ENCODE data around the gene SLC31A2.

The SLC31A2 gene

DNA sequence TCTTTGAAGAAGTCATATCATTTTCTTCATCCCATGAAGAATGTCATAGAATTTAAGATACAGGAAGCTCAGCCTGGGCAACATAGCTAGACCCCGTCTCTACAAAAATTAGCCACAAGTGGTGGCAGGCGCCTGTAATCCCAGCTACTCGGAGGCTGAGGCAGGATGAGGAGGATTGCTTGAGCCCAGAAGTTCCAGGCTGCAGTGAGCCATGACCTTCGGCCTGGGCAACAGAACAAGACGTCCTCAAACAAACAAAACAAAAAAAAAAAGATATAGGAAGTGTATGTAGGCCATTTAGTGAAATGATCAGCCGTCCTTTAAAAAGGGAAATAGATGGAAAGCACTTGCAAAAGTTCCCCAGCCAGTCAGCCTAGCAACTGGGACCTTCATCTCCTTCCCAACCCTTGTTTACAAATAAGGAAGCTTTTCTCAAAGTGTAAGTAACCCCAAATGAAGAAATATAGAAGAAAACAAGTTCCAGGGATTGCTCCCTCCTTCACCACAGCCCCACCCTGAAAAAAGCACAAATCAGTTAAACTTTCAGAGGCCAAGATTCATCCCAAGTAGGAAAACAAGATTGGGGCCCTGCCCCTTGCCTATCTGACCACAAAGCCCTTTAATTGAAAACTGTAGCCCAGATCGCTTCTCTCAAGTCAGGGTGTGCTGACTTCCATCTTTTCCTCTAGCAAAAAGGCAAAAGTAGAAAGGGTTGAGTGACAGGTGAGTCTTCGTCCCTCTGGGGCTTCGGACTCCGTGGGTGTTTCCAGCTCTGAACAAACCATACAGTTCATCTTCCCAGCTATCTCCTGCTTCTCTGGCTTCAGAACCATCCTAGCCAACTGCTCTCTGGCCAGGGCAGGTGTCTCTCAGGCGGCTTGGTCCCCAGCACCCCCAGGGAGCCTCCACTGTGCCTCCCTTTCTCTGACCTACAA lies 1.2 kb downstream of the SLC31A2 start:
- DNase-seq = peak; percentile 12 to 32

DNA sequence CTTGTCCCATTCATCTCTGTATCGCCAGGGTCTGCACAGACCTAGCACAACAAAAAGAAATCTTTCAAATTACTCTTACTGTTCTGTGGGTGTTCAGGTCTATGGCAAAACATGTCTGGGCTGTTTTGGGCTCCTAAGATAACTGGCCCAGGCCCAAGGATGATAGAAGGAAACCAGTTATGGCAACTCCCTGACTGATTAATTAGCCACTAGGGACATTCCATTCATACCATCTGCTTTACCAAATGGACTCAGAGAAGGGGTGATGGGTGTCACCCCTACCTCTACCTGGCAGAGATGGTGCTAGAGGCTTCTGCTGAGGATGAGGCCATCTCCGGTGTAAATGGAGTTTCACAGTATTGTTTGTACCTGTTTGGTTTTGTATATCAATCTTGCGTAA lies 1.9 kb downstream of the SLC31A2 start:
- peak in 1 of 2 donors; percentile 20 for DNase-seq

DNA sequence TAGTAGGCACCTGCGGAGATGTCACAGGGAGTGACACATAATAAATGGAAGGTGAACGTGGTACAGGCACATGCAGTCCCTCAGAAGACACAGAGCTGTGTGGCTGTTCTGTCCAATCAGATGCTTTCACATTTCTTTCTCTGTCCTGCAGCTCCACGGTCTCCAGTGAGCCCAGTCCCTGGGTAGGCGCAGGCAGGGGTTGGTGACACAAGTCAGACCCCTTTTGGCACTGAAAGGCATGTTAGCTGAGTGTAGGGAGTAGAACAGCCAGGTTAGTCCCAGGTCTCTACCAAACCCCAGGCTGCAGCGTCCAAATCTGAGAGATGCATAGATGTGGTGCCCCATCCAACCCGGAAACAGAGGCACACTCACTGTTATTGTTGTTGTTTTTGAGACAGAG lies 2.8 kb downstream of the SLC31A2 start:
- DNase-seq = no peak

DNA sequence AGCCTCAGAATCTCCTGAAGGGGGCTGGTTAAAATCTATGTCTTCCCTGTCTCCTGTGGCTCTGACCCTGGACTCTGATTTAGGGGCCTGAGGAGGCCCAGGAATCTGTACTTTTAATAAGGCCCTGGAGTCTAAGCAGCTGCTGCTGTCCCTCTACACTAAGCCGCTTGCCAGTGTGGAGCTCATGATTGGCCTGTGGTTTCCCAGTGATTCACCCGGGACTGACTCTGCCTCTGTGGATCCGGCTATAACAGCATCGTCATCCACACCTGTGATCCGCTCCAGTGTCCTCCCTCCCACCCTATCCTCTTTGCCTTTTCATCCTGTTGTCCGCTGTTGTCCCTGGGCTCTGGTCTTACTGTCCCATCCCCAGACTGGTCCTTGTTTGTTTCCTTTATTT lies 3.7 kb downstream of the SLC31A2 start:
- DNase-seq = peak in 1 of 2 donors; percentile 20

DNA sequence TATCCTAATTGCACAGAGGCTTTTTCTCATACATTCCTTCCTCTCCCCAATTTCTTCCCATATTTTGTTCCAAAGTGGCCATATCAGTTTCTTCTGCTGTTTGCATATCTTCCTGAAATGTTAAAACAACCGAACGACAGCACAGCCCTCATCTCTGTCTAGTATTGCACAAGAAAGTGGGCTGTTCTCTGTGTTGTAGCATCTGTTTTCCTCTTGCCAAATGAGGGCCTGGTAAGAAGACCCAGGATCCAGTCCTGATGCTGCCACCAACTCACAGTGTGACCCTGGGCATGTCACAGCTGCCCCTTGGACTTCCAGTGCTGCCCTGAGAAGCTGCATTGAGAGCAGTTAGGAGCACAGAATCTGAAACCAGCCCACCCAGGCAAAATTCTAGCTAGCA lies 4.1 kb downstream of the SLC31A2 start:
- DNase-seq = no peak

DNA sequence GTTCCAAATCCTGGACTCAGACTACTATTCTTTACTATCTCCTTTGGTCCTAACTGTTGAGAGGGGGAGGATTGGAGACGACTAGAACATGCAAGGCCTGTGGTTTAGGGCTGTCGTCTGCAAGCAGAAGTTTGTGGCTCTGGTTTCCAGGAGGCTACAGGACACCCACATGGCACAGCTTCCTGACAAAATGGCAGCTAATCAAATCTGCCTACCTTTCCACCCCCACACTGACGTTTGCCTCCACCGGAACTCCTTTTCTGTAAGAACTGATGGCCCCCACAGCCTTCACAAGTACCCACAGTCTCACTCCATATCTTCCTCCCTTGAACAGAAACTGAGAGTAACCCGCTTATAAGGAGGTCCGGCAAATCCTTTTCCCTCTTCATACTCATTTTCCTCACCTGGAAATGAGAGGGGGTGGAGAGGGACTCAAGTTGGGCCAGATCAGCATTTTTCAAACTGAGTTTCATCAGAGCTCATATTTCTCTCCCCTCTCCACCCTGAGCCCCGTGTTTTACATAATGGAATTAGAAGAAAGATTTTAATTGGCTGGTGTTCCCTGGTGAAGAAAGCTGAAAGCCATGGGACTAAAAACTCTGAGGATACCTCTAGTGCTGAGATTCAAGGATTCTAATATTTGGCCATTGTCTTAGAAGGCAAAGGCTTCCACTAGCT lies 5.2 kb downstream of the SLC31A2 start:
- DNase-seq = peak; percentile 38 to 53

DNA sequence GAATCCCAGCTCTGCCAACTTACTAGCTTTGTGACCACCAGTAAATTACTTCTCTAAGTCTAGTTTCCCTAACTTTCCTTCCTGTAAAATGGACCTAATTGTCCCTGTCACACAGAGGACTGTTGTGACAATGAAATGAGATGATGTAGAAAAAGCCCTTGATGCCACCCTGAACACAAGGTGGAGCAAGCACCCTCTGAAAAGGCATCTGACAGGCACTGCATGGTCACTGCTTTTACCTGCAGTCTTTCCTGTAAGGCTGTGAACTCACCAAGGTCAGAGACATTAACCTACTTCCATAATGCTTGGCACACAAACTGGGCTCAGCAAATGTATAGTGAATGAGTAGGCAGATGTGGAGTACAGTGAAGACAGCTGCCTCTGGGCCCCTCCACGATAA lies 6.1 kb downstream of the SLC31A2 start:
- no peak for DNase-seq

DNA sequence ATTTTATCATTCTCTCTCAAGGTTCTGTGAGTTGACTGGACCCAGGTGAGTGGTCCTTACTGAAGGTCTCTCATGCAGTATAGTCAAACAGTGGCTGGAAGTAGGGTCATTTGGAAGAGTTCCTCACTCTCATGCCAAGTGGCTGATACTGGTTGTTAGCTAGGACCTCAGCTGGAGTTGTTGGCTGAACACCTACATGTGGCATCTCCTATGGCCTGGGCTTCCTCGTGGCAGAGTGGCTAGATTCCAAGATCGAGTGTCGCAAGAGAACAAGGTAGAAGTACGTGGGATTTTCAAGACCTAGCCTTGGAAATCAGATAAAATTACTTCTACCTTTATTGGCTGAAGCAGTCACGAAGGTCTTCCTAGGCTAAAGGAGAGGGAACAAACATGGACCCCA lies 7.6 kb downstream of the SLC31A2 start:
- DNase-seq = no peak

DNA sequence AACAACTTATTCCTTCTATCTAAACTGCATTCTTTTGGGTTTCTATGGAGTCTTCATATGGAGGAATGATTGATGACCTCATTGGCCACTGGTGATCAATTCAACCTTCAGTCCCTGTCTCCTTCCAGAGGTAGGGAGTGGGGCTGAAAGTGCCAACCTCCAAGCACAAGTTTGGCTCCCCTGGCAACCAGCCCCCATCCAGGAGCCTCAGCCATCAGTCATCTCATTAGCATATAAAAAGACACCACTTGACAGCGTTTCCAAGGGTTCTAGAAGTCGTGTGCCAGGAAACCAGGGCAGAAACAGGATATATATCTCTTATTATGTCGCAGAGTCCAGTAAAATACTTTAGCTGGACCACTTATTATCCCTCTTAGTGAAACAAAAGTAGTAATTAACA lies 9.8 kb downstream of the SLC31A2 start:
- no peak for DNase-seq

DNA sequence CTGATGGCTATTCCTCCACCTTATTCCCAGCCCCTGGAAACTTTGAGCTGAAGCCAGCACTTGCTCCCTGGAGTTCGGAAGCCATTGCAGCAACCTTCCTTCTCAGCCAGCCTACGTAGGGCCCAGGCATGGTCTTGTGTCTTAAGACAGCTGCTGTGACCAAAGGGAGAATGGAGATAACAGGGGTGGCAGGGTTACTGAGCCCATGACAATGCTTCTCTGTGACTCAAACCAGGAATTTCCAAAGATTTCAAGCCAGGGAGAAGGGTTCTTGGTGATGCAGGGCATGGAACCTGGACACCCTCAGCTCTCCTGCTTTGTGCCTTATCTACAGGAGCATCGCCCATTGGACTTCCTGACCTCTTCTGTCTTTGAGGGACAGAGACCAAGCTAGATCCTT lies 12.2 kb downstream of the SLC31A2 start:
- DNase-seq = no peak

DNA sequence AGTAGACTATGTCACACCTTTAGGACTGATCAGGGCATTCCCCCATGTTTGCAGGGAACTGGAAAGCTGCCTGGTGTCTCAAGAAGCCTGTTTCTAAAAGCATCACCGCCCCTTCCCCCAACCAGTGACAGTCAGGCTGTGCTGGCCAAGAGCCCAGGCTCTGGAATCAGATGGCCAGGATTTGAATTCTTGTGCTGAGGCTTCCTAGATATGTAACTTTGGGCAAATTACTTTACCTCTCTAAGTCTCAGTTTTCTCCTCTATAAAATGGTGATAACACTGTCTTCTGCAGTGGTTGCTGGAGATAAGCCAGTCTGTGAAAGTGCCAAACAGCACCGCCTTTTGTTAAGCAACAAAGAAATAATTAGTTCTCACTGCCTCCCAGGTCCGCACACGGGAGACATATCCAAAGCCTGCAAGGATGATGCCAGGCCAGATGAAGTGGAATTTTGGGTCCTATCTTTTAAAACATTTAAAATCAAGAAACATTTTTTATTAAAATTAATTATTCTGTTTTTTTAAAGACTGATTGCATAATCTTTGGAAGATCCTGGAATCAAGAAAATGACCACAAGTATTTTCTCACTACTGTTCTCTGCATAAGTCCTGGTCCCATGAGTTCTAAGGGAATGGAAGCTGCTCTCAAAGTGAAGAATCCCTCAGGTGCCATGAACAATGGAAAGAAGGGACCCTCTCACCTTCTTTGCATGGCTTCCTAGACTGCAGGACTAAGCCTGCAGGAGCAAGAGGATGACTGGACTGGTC lies 13.9 kb downstream of the SLC31A2 start:
- DNase-seq = no peak

DNA sequence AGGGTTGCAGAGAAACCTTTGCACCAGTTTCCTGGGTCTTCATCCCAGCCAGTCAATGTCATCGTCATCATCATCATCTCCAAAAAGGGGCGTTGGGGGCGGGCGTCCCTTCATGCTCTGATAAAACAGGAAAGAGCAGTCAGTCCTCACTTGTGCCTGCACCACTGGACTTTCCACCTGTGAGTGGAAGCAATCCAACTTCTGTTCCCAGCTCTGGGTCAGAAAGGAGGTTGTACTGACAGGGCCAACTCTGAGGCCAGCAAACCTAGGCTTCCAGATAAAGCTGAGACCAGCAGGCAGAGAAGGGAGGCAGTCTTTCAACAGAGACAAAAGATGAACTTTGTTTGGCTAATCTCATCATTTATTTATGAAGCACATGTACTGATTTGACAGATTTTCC lies 15.2 kb downstream of the SLC31A2 start:
- no peak for DNase-seq

DNA sequence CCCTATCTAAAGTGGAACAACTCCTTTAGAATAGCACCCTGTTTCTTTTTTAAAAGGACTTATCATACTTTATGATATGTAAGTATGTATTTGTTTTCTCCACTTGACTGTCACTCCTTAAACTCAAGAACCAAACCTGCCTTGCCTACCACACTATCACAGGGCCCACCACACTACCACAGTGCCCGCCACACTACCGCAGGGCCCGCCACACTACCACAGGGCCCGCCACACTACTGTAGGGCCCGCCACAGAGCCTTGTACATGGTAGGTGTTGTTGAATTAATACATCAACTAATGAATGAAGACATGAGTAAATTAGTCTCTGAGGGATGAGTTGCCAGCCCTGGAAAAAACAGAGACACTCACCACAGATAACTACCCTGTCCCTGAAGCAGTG lies 18.0 kb downstream of the SLC31A2 start:
- no peak for DNase-seq

DNA sequence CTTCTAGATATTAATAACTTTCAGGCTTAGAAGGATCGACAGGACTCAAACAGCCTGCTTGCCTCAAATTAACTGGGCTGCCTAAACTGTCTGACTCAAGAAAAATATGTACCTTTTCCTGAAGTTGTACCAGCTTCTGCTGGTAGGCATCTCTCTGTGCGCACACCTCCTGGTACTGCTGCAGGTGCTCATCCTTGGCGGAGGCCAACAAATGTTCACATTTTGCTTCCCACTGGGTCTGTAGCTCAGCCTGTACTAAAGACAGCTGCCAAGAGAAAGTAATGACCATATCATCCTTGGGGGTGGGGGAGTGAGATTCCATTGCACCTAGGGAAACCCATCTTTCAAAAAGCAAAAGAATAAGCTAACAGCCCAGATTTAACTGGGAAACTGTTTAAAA lies 22.5 kb downstream of the SLC31A2 start:
- no peak for DNase-seq

DNA sequence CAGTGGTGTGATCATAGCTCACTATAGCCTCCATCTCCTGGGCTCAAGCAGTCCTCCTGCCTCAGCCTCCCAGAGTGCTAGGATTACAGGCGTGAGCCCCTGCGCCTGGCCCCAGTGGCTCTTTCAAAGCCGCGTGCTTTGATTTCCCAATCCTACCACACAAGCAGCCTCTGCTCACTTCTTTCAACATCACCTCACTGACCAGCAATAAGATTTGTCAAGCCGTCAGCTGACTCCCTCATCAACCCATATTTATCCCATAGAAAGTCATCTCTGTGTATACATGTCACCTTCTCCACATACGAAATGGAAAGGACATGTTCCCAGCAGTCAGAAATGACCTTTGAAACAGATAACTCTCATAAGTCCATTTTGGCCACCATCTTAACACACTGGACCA lies 26.0 kb downstream of the SLC31A2 start:
- no peak for DNase-seq

DNA sequence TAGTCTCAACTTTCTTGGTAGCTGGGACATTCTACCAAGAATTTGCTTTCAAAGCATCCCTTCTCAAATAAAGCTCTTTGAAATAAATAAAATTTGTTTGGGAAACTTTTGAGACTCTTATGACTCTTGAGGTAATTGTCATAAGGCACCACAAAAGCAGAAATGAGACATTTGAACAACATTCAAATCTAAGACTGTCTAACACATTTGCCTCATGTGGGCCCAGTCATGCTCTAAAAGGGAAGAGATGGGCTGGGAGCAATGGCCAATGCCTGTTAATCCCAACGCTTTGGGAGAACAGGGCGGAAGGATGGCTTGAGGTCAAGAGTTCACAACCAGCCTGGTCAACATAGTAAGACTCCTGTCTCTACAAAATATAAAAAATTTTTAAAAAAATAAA lies 26.4 kb downstream of the SLC31A2 start:
- no peak for DNase-seq

DNA sequence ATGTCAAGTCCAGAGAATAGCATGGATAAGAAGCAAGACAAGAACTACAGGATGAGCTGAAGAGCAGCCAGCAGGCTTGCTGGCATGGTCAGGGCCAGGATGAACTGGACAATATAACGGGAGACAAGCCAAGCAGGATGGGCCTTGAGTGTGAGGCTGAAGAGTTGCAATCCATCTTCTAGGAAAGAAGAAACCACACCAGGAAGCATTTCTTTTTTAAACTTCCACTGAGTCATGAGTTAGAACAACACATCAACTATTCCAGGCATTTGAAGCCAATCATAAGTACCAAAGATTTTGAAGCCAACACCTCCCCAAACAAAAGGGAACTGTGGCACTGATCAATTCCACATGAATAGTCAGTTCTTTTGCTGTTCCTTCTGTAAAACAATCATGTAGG lies 27.3 kb downstream of the SLC31A2 start:
- no peak for DNase-seq

DNA sequence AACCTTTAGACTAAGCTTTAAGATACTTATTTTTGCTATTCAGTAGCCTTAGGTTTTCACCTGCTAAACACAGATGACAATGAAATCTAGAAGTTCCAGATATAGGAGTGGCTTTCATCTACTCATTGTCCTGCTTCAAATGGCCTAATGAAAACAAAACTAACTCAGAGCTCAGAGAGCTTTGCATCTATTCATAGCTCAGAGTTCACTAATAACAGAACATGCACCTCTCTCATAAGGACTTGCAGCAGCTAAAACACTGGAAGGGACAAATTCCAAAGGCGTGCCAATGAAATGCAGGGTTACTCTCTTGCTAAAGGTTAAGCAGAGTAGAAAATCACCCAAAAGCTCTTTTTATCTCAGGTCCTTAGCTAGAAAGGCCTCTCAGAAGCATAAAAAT lies 29.0 kb downstream of the SLC31A2 start:
- no peak for DNase-seq

DNA sequence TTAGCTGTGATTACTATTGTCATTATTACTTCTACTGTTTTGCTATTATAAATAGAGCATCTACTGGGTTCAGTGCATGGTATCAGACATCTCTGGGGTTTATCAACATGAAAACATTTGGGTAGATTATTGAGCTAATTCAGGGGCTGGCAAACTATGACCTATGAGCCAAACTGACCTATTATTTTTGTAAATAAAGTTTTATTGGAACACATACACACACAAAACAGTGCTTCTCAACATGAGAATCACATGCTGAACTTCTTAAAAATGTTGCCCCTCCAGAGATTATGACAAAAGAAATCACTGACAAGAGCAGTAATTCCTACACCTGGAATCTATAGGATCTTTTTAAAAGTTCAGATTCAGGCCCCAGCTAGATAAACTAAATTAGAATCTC lies 30.4 kb downstream of the SLC31A2 start:
- DNase-seq = no peak

DNA sequence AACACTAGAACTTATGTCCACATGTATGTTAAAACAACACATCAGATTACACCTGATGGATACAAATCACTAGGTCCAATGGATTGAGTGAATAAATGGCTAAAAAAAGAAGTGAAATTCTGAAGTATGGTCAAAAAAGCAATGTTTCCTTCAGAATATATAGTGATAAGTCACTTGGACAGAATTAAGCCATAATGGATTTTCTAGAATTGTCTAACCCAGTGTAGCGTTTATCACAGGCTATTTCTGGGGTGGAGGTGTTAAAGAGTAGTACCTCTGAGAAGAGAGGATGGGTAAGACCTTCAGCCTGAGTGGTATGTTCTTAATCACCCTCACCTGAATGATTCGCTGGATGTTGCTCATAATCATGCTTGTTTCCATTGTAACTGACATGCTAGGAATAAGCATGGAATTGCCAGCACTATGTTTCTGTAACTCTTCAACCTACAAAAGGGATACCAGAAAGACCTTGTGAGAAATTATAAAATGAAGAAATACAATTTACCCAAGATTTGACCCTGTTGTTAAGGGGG lies 33.2 kb downstream of the SLC31A2 start:
- DNase-seq = no peak

DNA sequence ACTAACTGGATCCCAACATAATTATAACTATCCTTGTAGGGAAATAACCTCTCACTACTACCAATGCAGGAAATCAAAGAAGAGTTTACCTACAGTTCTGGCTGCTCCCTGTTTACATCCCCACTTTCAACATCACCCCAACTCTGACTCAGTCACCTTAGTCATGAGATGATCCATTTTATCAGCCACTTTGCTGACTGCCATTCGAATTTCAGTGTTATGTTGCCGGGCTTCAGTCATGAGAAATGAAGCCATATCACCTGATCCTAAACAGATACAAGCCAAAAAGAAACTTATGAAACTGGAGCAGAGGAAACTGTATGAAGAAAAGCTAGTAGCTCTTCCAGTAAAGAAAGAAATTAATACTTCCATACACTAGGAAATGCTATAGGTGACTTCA lies 33.7 kb downstream of the SLC31A2 start:
- DNase-seq = no peak

DNA sequence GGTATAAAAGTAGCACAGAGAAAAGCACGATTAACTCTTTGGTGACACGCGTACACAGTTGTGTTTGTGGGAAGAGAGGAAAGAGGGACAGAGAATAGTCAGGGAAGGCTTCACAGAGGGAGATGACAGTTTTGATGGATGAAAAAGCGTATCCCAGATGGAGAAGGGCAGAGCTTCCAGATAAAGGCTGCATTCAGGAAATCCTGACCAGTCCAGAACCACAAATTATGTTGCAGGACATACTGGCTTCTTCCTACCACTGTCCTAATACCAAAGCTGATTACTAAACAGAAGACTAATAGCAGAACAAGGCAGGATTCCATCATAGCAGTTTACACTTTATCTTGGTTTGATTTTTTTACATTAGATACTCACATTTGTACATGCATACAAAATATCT lies 34.5 kb downstream of the SLC31A2 start:
- no peak for DNase-seq

DNA sequence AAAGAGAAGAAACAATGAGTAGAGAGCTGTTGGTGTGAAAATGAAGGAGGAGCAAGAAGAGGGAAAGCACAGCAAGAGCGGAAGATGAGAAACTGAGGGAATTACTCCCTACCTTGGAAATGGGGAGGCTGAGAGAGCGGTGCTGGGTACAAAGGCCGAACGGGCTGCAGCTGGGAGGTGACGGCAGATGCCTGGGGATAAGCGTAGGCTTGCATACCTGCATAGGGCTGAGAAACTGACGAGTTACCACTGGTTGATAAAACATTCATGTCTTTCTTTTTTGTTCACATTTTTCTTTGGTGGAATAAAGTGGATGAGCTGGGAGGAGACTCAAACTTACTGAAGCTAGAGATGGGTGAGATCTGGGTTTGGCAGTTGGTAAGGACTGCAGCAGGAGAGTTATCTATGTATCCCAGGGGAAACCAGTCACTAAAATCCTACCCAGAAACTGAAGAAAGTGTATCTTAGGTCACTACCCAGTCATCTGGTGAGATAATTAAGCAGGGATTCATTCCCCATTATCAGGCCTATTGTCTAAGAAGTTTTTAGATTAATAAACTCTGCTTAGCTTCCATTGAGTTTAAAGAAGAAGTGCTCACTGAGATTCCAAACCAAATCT lies 35.4 kb downstream of the SLC31A2 start:
- DNase-seq = no peak
